HT-29 (cell line): ENCODE data around the gene VIL1. TPM values are rescaled to one million over a fixed set of nuclear protein-coding genes. Genes with fewer than 3 reads are reported as not detected.

Source experiments
- DNase-seq: peaks from one replicate; pipeline ENCODE4 v3.0.0-alpha.2; 2015; ENCODE audit warnings: low spot score
- small RNA-seq: library from RNA; depleted of rRNA; stranded (forward); fragments of <200 nt; gene quantifications from one replicate; pipeline ENCODE3, GENCODE V24; 2014
- total RNA-seq: library from RNA; depleted of rRNA; stranded (reverse); fragments of >200 nt; shearing (Covaris generic); gene quantifications from 2 replicates; pipeline ENCODE4 v1.2.3, GENCODE V29; 2014; rRNA removed

The VIL1 gene
- total RNA-seq, 1 experiment from 2014 or later: 247 TPM

GRCh38 chr2:218485986-218486667 is 67.2 kb downstream of the VIL1 start:
- DNase-seq: no peak

DNA sequence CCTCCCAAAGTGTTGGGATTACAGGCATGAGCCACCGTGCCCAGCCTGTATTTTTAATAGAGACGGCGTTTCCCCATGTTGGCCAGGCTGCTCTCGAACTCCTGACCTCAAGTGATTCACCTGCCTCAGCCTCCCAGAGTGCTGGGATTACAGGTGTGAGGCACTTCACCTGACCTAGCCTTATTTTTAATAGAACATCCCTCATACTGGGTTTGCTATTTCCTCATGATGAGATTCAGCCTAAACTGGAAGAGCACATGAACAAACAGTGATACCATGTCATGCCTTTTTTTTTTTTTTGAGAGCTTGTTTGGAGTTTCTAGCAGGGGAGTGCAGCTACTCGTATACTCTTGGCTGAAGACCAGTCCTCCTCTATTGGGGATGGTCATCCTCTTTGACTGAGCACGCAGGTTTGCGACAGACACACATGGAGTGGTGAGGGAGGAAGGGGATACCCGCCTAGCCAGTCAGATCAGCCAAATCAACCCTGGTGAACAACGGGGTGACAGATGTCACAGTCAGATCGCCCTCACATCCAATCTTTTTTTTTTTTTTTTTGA is 81.7 kb downstream of the VIL1 start:
- no peak for DNase-seq

DNA sequence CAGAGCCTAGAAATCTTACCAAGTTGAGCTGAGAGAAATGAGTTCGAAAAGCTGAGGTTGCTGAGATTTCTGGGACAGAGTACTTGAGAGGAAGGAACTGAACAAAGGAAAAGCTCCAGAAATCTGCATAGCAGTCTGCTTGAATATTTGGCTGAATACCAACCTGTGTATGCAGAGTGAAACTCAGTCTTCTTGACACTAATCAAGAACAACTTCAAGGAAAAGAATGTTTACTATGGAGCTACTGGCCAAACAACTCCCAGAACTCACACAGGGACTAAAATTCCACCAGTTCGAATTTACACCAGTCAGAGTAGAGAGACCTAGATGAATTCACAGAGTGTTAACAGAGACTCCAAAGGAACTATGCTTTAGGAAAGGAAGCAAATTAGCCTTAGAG is 82.7 kb downstream of the VIL1 start:
- DNase-seq: no peak

Small RNA genes within 50 kb of the gene (small RNA-seq; reads per million reads assigned to genes)
- gene MIR26B: 35.4 reads per million, percentile 94 among the genes with 10 or more reads in this experiment

Other genes with a start within 250 kb of the VIL1 start
- 220 and 244 TPM in 2 replicates for gene ARPC2, start 201.9 kb upstream of the VIL1 start, total RNA-seq
- 0.05 and 0.56 TPM in 2 replicates for gene GPBAR1, start 158.1 kb upstream of the VIL1 start, total RNA-seq
- 266 and 310 TPM in 2 replicates for gene AAMP, start 149.0 kb upstream of the VIL1 start, total RNA-seq
- gene PNKD, start 148.6 kb upstream of the VIL1 start, total RNA-seq: 73.9 and 77.2 TPM in 2 replicates
- gene TMBIM1, start 126.6 kb upstream of the VIL1 start, total RNA-seq: 229 and 311 TPM in 2 replicates
- gene CATIP, start 62.3 kb upstream of the VIL1 start, total RNA-seq: 1.6 TPM in 1 of 2 replicates, not detected in the other
- gene SLC11A1, start 36.9 kb upstream of the VIL1 start, total RNA-seq: 0.33 and 0.86 TPM in 2 replicates
- gene CTDSP1, start 19.3 kb upstream of the VIL1 start, total RNA-seq: 132 and 151 TPM in 2 replicates
- gene USP37, start 149.2 kb downstream of the VIL1 start, total RNA-seq: 3.9 and 4.1 TPM in 2 replicates
- gene CNOT9, start 149.7 kb downstream of the VIL1 start, total RNA-seq: 60.1 and 64.3 TPM in 2 replicates
- not detected in 2 replicates for gene PLCD4, start 188.8 kb downstream of the VIL1 start, total RNA-seq
- 22.9 and 24.3 TPM in 2 replicates for gene ZNF142, start 240.5 kb downstream of the VIL1 start, total RNA-seq
- gene BCS1L, start 240.6 kb downstream of the VIL1 start, total RNA-seq: 54.2 and 60.4 TPM in 2 replicates